Activated naive CD8-positive, alpha-beta T cell treated with anti-CD3 and anti-CD28 coated beads for 36 hours (primary cell): Measurements from ENCODE around the gene CD302. TPM values are rescaled to one million over a fixed set of nuclear protein-coding genes. Genes with fewer than 3 reads are reported as not detected.
A peak's percentile ranks its signal among the peaks of the same experiment; 100 is the strongest.
"Not testable (repeated sequence)": the region's sequence is repeated elsewhere in the genome, so short reads cannot be mapped to it uniquely, and the experiment has no call there.

ENCODE experiments used
- DNase-seq: peaks from one replicate; pipeline ENCODE4 v3.0.0; 2021
- H3K27ac Mint-ChIP-seq: one replicate; pipeline ENCODE4 v1.8.0; 2022; ENCODE audit warnings: mild to moderate bottlenecking, moderate library complexity, mixed read lengths
- H3K27me3 Mint-ChIP-seq: one replicate; pipeline ENCODE4 v1.8.0; 2022; ENCODE audit warnings: mild to moderate bottlenecking, mixed read lengths
- H3K36me3 Mint-ChIP-seq: one replicate; pipeline ENCODE4 v1.8.0; 2021; ENCODE audit warnings: mild to moderate bottlenecking, mixed read lengths
- H3K4me1 Mint-ChIP-seq: one replicate; pipeline ENCODE4 v1.8.0; 2021; ENCODE audit warnings: mixed read lengths
- H3K4me3 Mint-ChIP-seq: one replicate; pipeline ENCODE4 v1.8.0; 2022; ENCODE audit warnings: mild to moderate bottlenecking, moderate library complexity, mixed read lengths
- H3K9me3 Mint-ChIP-seq: one replicate; pipeline ENCODE4 v1.8.0; 2022; ENCODE audit warnings: mixed read lengths
- total RNA-seq, 2 experiments: library from RNA; stranded (reverse); gene quantifications; one replicate each; pipeline ENCODE4 v1.2.3, GENCODE V29; 2021

The CD302 gene, protein sequence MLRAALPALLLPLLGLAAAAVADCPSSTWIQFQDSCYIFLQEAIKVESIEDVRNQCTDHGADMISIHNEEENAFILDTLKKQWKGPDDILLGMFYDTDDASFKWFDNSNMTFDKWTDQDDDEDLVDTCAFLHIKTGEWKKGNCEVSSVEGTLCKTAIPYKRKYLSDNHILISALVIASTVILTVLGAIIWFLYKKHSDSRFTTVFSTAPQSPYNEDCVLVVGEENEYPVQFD
- total RNA-seq = under 1 TPM; 0.37 to 0.56 TPM

DNA sequence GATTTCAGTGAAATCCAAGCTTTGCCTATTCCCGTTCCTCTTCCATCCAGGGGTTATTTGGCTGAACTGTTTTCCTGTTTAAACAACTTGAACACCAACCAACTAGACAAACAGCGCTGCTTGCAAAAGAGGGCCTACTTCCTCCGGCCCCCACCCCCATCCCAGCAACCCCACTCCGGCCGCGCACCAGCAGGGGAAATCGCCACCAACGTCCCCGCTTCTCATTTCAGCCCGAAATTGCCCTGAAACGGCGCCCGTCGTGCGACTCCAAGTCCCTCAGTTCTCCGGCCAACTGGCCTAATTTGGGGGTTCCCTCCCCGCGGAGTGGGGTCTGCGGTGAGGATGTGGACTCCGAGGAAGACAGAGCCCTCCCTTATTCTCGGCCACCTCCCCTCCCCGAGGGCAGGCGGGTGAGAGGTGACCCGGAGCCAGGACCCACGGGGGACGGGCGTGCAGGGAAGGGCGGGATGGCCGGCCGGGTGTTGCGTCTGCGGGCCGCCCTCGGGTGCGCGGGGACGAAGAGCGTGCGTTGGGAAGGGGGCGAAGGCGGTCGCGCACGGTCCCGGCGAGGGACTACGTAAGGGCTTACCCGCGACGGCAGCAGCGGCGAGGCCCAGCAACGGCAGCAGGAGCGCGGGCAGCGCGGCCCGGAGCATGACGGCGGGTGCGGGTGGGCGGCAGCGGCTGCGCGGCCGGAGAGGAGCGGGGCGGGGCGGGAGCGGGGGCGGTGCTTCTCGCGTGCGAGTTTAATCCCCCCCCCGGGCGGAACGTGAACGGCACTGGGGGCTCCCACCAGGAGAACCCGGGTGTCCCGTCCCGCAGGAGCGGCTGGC, at the start of gene CD302:
TSS of gene CD302 (minus strand) at position 666 of the 833 bp plus-strand sequence. CDS start at position 656, 10 bp downstream.
- peaks cover 3% of the 10 kb centered on the region for H3K36me3 Mint-ChIP-seq
- peaks cover 26% of the 10 kb centered on the region for H3K27me3 Mint-ChIP-seq
- peak within 1 kb of the TSS; percentile 68 for H3K4me3 Mint-ChIP-seq
- no peaks in the 10 kb centered on the region for H3K9me3 Mint-ChIP-seq
- H3K27ac Mint-ChIP-seq = no peak within 1 kb of the TSS
- H3K4me1 Mint-ChIP-seq = peaks cover 11% of the 10 kb centered on the region
- DNase-seq = peak; percentile 55

DNA sequence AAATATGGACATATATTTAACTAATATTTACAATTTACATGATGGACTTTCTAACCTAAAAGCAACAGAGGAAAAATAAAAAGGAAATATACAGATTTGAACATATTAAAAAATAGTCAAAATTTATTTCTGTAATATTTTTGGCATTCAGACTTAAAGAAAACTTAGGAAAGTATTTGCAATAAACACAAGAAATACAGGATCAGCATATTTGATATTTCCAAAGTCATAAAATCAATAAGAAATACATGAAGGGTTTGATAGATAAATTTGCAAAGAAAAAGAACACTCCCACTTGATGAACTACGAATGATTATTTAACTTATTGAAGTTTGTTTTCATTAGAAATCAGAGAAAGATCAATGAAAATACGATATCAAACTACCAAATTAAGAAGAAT, 48.6 kb upstream of the CD302 start:
- Mint-ChIP-seq H3K4me3 (no peak overlapping the region), H3K9me3 (no peaks in the 10 kb centered on the region), H3K4me1 (peaks cover 1% of the 10 kb centered on the region), H3K36me3 (peaks cover 9% of the 10 kb centered on the region), H3K27ac (no peak overlapping the region), H3K27me3 (no peaks in the 10 kb centered on the region)
- DNase-seq = no peak

DNA sequence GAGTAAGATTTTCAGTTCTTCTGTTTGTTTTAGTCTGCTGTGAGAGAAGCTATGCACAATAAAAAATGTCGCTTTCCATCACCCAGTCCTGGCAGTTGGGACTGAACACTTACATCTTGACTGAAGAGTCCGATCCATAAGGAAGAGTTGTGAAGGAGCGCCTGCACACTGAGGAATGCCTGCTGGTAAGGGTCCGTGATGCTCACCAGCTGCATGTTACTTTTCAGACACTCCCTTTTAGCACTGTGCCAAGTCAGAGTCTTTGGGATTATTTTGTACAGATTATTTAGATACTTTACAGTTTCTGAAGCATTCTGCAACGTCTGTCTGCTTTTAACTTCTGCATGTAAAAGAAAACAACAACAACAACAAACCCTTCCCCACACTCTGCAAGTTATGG, 42.6 kb upstream of the CD302 start:
- Mint-ChIP-seq H3K27me3 (no peaks in the 10 kb centered on the region), H3K4me3 (no peak overlapping the region), H3K27ac (no peak overlapping the region), H3K36me3 (peaks cover 22% of the 10 kb centered on the region), H3K9me3 (no peaks in the 10 kb centered on the region), H3K4me1 (peaks cover 1% of the 10 kb centered on the region)
- no peak for DNase-seq

DNA sequence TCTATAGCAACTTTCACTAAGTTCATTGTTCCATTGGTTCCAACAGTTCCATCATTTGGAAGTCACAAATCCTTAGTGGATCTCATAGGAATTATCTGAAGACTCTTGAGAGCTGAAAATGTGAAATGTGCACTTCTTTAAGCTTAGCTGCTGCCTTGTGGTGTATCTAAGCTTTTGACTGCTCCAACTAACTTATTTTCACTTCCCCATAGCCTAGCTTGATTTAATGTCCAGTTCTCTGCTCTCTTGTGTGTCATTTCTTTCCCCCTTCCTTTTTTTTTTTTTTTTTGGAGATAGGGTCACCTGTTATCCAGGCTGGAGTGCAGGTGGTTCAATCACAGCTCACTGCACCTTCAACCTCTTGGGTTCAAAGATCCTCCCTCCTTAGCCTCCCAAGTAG, 34.9 kb upstream of the CD302 start:
- no peaks in the 10 kb centered on the region for H3K4me1 Mint-ChIP-seq
- H3K4me3 Mint-ChIP-seq = no peak overlapping the region
- H3K9me3 Mint-ChIP-seq = peaks cover 3% of the 10 kb centered on the region
- peaks cover 41% of the 10 kb centered on the region for H3K36me3 Mint-ChIP-seq
- no peak overlapping the region for H3K27ac Mint-ChIP-seq
- no peak for DNase-seq
- no peaks in the 10 kb centered on the region for H3K27me3 Mint-ChIP-seq

DNA sequence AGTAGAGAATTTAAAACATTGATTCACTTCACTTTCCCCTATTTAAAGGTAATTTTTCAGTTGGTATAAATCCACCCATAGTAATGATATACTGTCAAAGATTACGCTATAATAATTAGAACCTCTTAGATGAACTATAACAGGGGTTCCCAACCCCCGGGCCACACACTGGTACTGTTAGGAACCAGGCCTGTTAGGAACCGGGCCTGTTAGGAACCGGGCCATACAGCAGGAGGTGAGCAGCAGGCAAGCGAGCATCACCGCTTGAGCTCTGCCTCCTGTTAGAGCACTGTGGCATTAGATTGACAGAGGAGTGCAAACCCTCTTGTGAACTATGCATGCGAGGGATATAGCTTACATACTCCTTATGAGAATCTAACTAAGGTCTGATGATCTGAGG, 34.0 kb upstream of the CD302 start:
- Mint-ChIP-seq H3K27ac (no peak overlapping the region), H3K4me3 (no peak overlapping the region), H3K27me3 (no peaks in the 10 kb centered on the region), H3K36me3 (peaks cover 47% of the 10 kb centered on the region), H3K4me1 (no peaks in the 10 kb centered on the region), H3K9me3 (peaks cover 8% of the 10 kb centered on the region)
- no peak for DNase-seq

DNA sequence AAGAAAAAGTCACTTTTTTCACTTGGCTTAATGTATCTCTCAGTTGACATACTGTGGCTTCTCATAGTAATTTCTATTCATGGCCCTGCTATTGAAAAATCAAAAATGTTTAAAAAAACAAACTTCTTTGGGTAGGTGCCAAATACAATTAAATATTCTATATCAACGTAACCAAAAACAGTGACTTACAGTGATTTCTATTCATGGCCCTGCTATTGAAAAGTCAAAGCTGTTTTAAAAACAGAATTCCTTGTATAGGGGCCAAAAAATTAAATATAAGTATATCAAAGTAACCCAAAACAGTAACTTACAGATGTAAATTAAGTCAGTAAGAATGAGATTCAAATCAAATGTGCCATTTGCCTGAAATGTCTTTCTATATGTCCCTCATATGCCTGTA, 31.4 kb upstream of the CD302 start:
- H3K9me3 Mint-ChIP-seq = peaks cover 10% of the 10 kb centered on the region
- DNase-seq = no peak
- no peak overlapping the region for H3K27ac Mint-ChIP-seq
- no peaks in the 10 kb centered on the region for H3K27me3 Mint-ChIP-seq
- H3K4me3 Mint-ChIP-seq = no peak overlapping the region
- H3K36me3 Mint-ChIP-seq = peaks cover 71% of the 10 kb centered on the region
- peaks cover 1% of the 10 kb centered on the region for H3K4me1 Mint-ChIP-seq

DNA sequence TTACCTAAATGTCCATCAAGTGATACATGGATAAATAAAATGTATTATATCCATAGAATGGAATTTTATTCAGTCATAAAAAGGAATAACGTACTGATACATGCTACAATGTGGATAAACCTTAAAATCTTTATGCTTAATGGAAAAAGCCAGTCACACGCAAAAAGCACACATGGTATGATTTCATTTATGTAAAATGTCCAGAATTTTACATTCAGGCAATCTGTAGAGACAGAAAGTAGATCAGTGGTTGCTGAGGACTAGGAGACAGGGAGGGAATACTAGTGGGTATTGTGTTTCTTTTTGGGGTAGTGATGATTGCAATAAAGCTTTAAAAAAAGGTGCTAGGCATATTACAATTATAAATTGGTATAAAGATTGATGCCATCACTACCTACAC, 30.7 kb upstream of the CD302 start:
- Mint-ChIP-seq H3K4me3 (no peak overlapping the region), H3K4me1 (peaks cover 1% of the 10 kb centered on the region), H3K27me3 (no peaks in the 10 kb centered on the region), H3K27ac (no peak overlapping the region), H3K36me3 (peaks cover 73% of the 10 kb centered on the region), H3K9me3 (peaks cover 10% of the 10 kb centered on the region)
- no peak for DNase-seq

DNA sequence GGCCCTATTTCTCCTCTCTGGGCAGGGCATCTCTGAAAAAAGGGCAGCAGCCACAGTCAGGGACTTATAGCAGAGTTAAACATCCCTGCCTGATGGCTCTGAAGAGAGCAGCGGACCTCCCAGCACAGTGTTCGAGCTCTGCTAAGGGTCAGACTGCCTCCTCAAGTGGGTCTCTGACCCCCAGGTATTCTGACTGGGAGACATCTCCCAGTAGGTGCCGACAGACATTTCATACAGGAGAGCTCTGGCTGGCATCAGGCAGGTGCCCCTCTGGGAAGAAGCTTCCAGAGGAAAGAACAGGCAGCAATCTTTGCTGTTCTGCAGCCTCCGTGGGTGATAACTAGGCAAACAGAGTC, 24.4 kb upstream of the CD302 start:
- H3K36me3 Mint-ChIP-seq = peaks cover 55% of the 10 kb centered on the region
- H3K27ac Mint-ChIP-seq, H3K9me3 Mint-ChIP-seq, H3K27me3 Mint-ChIP-seq, H3K4me3 Mint-ChIP-seq, H3K4me1 Mint-ChIP-seq, DNase-seq: not testable (repeated sequence)

DNA sequence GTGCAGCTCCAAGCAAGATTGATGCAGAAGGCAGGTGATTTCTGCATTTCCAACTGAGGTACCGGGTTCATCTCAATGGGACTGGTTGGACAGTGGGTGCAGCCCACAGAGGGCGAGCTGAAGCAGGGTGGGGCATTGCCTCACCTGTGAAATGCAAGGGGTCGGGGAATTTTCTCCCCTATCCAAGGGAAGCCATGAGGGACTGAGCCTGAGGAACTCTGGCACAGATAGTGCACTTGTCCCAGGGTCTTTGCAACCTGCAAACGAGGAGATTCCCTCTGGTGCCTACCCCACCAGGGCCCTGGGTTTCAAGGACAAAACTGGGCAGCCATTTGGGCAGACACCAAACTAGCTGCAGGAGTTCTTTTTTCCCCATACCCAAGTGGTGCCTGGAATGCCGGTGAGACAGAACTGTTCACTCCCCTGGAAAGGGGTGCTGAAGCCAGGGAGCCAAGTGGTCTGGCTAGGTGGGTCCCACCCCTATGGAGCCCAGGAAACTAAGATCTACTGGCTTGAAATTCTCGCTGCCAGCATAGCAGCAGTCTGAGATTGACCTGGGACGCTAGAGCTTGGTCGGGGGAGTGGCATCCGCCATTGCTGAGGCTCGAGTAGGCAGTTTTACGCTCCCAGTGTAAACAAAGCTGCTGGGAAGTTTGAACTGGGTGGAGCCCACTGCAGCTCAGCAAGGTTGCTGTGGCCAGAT, 23.9 kb upstream of the CD302 start:
- not testable (repeated sequence) for H3K27me3 Mint-ChIP-seq, H3K4me1 Mint-ChIP-seq, DNase-seq, H3K27ac Mint-ChIP-seq, H3K9me3 Mint-ChIP-seq, H3K4me3 Mint-ChIP-seq
- peaks cover 51% of the 10 kb centered on the region for H3K36me3 Mint-ChIP-seq

DNA sequence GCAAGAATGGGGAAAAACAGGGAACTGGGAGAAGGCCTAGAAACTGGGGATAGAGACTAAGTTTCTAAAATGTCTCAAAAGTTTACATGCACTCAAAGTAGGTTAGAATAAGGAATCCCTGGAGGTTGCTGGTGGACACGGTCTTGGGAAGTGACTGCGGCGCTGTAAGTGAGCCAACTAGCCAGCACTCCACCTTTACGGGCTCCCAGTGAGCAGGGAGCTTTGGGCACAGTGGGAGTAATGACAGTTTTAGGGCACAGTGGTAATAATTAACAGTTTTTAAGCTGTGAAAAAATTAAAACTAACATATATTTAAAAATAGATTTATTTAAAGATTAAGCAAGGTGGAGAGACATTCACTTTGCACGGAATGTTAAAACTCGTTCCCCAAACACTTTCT, 20.9 kb upstream of the CD302 start:
- H3K27ac Mint-ChIP-seq = no peak overlapping the region
- DNase-seq = no peak
- no peaks in the 10 kb centered on the region for H3K27me3 Mint-ChIP-seq
- no peaks in the 10 kb centered on the region for H3K9me3 Mint-ChIP-seq
- no peaks in the 10 kb centered on the region for H3K4me1 Mint-ChIP-seq
- peaks cover 35% of the 10 kb centered on the region for H3K36me3 Mint-ChIP-seq
- no peak overlapping the region for H3K4me3 Mint-ChIP-seq

DNA sequence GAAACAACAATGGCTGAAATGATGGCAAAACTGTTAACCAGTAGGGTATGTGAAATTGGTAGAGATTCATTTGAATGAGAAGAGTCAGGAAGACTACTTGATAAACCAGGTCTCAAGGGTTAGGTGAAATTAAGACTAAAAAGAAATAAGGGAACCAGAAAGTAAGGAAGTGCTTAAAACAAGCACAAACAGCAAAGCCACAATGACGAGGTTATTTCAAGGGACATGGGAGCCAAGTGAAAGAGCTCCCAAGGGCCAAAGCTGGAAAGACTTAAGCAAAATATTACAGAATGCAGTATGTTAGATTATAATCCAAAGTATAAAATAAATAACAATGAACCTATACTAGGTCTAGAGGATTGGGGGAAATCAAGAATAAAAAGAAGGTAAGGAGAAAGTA, 19.3 kb upstream of the CD302 start:
- DNase-seq = no peak
- H3K27ac Mint-ChIP-seq = no peak overlapping the region
- no peaks in the 10 kb centered on the region for H3K9me3 Mint-ChIP-seq
- H3K4me1 Mint-ChIP-seq = no peaks in the 10 kb centered on the region
- H3K36me3 Mint-ChIP-seq = peaks cover 30% of the 10 kb centered on the region
- no peak overlapping the region for H3K4me3 Mint-ChIP-seq
- no peaks in the 10 kb centered on the region for H3K27me3 Mint-ChIP-seq

DNA sequence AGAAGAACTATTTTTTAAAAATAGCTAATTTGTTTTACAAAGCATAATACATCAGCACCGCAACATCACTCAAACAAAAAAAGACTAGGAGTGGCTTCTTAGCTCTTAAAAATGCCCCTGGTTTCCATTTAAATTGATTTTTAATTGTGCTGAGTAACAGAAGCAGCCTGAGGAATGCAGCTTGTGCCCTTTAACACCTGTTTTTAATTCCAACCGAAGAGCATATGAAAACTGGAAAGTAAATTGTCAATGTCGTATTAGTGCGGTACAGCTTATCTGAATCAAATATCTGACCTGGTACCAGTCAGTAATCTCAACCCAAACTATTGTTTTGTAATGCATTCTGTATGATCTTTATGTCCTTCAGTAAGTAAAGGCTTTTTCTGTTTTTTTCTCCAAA, 13.2 kb upstream of the CD302 start:
- no peaks in the 10 kb centered on the region for H3K9me3 Mint-ChIP-seq
- H3K27me3 Mint-ChIP-seq = no peaks in the 10 kb centered on the region
- H3K4me1 Mint-ChIP-seq = no peaks in the 10 kb centered on the region
- no peak for DNase-seq
- H3K4me3 Mint-ChIP-seq = no peak overlapping the region
- peaks cover 18% of the 10 kb centered on the region for H3K36me3 Mint-ChIP-seq
- no peak overlapping the region for H3K27ac Mint-ChIP-seq

DNA sequence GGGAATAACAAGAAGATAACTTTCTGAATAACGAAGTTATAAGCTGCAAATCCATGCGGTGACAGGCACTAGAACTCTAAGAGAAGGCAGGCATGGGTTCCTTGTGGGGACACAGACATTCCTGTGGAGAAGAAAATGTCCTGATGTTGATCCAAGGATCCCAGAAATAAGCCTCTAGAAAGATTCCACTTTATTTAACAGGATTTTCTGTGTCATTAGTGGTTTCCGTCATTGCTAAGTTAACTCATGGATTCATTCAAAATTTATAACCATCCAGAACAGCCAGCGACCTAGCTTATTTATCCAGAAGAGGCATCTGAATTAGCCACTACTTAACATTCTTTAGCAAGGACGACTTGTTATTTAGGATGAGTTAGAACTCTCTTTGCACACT, 10.0 kb upstream of the CD302 start:
- Mint-ChIP-seq H3K4me3 (no peak overlapping the region), H3K4me1 (no peaks in the 10 kb centered on the region), H3K9me3 (no peaks in the 10 kb centered on the region), H3K27ac (no peak overlapping the region), H3K36me3 (peaks cover 13% of the 10 kb centered on the region), H3K27me3 (no peaks in the 10 kb centered on the region)
- no peak for DNase-seq

DNA sequence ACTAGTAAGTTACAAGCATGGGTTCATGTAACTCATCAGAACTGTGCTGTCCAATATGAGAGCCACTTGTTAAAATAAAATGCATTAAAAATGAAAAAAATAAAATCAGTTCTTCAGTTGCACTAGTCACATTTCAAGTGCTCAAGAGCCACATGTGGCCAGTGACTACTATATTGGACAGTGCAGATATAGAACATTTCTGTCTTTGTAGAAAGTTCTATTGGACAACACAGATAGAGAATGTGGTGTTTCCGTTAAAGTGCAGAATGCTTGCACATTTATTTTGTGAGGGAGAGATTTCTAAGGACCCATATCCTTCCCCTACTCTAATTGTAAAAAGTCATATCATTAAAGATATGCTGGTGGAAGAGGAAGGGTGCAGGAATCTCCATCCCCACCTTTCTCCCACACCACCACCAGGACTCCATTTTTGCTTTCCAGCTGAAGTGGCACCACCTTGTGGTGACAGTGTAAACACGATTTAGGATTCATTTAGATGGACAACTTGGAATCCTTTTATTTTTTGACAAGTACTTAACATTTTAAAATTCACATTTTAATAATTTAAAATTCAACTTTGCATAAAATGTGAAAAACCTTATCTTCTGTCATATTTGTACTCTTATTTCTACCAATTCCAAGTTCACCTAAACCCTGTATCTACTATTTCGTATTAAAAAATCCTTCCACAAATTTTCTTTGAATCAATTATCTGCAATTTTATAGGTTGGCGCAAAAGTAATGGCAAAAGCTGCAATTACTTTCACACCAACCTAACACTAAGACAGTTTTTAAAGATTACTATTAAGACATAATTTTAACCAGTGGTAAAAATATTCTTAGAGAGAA, 9.4 kb upstream of the CD302 start:
- no peak overlapping the region for H3K27ac Mint-ChIP-seq
- H3K4me3 Mint-ChIP-seq = no peak overlapping the region
- peaks cover 13% of the 10 kb centered on the region for H3K36me3 Mint-ChIP-seq
- H3K4me1 Mint-ChIP-seq = no peaks in the 10 kb centered on the region
- peak; percentile 4 for DNase-seq
- H3K27me3 Mint-ChIP-seq = no peaks in the 10 kb centered on the region
- no peaks in the 10 kb centered on the region for H3K9me3 Mint-ChIP-seq

DNA sequence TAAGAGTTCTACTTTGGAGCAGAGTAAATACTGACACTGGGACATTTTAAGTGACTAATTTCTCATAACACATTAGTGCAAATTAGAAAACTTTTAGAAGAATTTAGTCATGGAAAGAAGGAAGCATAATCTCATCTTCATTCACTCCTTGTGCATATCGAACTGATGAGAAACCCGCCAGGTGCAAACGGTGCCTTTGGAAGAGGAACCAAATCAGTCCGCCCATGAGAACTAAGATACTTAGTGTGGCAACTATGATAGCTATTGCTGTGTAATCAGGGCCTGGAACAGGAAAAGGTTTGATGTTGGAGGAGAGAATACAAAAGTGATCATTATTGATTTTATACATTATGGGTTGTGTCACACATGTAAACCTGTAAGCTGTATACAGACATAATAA, 6.9 kb upstream of the CD302 start:
- Mint-ChIP-seq H3K27ac (no peak overlapping the region), H3K4me1 (no peaks in the 10 kb centered on the region), H3K9me3 (no peaks in the 10 kb centered on the region), H3K27me3 (no peaks in the 10 kb centered on the region), H3K36me3 (peaks cover 16% of the 10 kb centered on the region), H3K4me3 (no peak overlapping the region)
- DNase-seq = no peak
